Spleen (tissue), 7 donors: ENCODE data around the gene IFI16.

ENCODE experiments used
- POLR2A ChIP-seq, 3 donors: fragments of 450-650 bp; IDR thresholded peaks; one replicate each; pipeline ENCODE4 v1.5.1; 2017; ENCODE audit warnings: antibody characterized with exemption in 3 of 3, mild to moderate bottlenecking in 1 of 3
- POLR2AphosphoS5 ChIP-seq, 3 donors: sonication (generic); formaldehyde crosslinking; IDR thresholded peaks; one replicate each; pipeline ENCODE4 v1.5.1; 2017; ENCODE audit warnings: antibody characterized with exemption in 3 of 3
- TF ChIP-seq, protein P1 (sequence below), 11 experiments: fragments of 200-600 bp in 7 of 11; fragments of 450-650 bp in 4 of 11; sonication (generic) in 4 of 11; IDR thresholded peaks in 8 of 11; conservative IDR thresholded peaks in 3 of 11; 1 replicate in 7 of 11; 2 replicates in 4 of 11; pipeline versions ENCODE4 v1.4.0 to v1.8.0; 2016 to 2021; ENCODE audit warnings: antibody characterized with exemption in 11 of 11, inconsistent platforms in 4 of 11, mild to moderate bottlenecking in 1 of 11
- donor health status: DM: no; HTN: no; CAD: no; lungs with moderate emphysema.
- donor health status: DM: no; HTN: no; CAD: no.
- donor health status: DM: no; HTN: no; CAD: no.

DNA sequence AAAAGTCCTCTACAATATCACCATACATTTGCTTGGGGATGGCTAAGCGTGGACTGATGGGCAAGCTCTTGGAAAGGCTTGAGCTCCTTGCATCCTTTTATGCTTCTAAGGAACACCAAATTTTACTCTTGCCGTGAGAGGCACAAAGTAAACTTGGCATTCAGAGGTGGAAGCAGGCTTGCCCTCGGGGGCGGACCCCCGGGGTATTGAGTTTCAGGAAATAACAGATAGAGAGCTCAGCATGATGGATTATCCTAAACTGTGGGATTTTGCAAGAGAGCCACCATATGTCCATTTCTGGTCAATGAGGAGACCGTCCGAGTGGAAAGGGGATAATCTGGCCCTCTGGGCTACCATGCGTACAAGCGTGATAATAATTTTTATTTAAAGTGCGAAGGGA, 14.0 kb downstream of the IFI16 start:
- no peak for TF ChIP-seq POLR2A (IDR thresholded peaks at IDR 0.05)
- TF ChIP-seq, protein P1, sequence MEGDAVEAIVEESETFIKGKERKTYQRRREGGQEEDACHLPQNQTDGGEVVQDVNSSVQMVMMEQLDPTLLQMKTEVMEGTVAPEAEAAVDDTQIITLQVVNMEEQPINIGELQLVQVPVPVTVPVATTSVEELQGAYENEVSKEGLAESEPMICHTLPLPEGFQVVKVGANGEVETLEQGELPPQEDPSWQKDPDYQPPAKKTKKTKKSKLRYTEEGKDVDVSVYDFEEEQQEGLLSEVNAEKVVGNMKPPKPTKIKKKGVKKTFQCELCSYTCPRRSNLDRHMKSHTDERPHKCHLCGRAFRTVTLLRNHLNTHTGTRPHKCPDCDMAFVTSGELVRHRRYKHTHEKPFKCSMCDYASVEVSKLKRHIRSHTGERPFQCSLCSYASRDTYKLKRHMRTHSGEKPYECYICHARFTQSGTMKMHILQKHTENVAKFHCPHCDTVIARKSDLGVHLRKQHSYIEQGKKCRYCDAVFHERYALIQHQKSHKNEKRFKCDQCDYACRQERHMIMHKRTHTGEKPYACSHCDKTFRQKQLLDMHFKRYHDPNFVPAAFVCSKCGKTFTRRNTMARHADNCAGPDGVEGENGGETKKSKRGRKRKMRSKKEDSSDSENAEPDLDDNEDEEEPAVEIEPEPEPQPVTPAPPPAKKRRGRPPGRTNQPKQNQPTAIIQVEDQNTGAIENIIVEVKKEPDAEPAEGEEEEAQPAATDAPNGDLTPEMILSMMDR (IDR thresholded peaks at IDR 0.05 in 8 of 11, conservative IDR thresholded peaks at IDR 0.05 in 3 of 11) = no peak
- no peak for TF ChIP-seq POLR2AphosphoS5 (IDR thresholded peaks at IDR 0.05)
